ENCODE data around the gene FASLG.
"Not testable (repeated sequence)": the region's sequence is repeated elsewhere in the genome, so short reads cannot be mapped to it uniquely, and the experiment has no call there.

Gene FASLG

GRCh38 chr1:172658871-172659453 lies at the start of gene FASLG:
TSS of gene FASLG (plus strand) at chr1:172659103. CDS start at chr1:172659202, 99 bp downstream.
- DNase-seq, result no peak

DNA sequence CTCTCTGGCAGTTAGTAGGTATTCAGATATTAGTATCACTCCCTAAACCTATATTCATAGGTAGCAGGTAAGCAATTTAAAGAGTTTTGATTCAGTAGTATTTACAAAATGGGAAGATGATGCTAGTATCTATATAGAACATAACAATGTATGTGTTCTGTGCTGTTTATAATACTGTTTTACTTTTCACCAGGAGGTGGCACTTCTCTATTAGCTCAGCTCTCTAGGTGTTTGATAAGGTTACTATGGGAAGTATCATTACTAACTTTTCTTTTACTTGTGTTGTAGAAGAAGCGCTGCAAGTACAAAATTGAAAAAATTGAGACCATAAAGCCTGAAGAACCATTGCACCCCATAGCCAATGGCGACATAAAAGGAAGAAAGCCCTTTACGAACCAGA lies 49.4 kb upstream of the FASLG start:
- no peak for DNase-seq

GRCh38 chr1:172612478-172612877 lies 46.4 kb upstream of the FASLG start:
- no peak for DNase-seq

GRCh38 chr1:172613294-172613693 lies 45.6 kb upstream of the FASLG start:
- no peak for DNase-seq

DNA sequence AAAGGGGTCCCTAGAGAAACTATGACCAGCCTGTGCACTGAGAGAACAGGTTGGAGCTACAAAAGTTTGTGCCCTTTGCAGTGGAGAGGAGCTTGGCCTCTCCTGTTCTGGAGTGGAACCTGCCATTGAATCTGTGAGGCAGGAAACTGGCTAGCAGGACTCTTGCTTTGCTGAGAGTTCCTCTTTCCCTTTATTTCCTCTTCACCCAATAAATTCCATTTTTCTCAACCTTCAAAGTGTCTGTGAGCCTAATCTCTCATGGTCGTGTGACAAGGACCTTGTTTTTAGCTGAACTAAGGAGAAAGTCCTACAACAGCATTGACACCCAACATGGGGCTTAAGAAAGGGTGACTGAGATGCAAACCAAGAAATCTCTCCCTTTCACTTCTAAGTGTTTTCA lies 42.7 kb upstream of the FASLG start:
- DNase-seq, result no peak

DNA sequence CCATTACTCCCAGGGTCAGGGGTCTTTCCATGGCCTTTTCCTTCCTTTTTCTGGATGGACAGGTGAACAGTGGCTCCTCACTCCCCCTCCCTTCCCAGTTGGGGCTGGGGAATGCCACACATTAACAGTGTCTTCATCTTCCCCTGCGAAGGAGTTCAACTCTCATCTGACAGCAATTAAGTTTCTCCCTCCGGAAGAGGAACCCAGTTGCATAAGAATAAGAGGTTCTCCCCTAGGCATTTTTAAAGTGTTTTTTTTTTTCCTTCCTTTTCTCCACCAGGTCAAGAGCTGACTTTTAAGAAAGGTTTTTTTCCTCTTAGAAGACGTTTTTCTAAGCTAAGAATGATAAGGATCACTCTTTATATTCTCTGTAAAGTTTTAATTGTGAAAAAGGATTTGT lies 42.3 kb upstream of the FASLG start:
- DNase-seq, result no peak

GRCh38 chr1:172620603-172621002 lies 38.3 kb upstream of the FASLG start:
- not testable (repeated sequence) for DNase-seq

DNA sequence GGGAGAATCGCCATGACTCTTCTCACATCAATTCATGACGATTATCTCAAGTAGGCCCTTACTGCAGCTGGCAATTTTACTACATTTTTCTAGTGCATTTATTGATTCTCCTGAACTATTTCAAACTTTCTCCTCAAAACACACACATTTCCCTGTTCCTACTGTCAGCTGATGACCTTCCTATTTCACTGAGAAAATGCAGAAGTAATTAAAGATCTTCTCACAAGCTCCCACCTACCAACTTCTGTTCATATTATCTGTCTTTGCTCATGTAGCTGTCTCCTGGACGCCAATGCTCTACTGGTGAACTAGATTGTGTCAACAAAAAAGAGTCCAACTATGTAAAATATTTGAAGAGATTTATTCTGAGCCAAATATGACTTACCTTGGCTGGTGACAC lies 36.4 kb upstream of the FASLG start:
- DNase-seq, result no peak

GRCh38 chr1:172623748-172624147 lies 35.2 kb upstream of the FASLG start:
- DNase-seq, result no peak

- no peak for DNase-seq
Observed at GRCh38 chr1:172626845-172627244, 32.1 kb upstream of the FASLG start.

- no peak for DNase-seq
Observed at GRCh38 chr1:172627702-172628101, 31.2 kb upstream of the FASLG start.

- no peak for DNase-seq
Observed at GRCh38 chr1:172628401-172628800, 30.5 kb upstream of the FASLG start.

- DNase-seq, result no peak
Observed at GRCh38 chr1:172629170-172629569, 29.7 kb upstream of the FASLG start.

GRCh38 chr1:172629638-172630037 lies 29.3 kb upstream of the FASLG start:
- no peak for DNase-seq

- DNase-seq, result no peak
Observed at GRCh38 chr1:172630056-172630818, 28.7 kb upstream of the FASLG start.

DNA sequence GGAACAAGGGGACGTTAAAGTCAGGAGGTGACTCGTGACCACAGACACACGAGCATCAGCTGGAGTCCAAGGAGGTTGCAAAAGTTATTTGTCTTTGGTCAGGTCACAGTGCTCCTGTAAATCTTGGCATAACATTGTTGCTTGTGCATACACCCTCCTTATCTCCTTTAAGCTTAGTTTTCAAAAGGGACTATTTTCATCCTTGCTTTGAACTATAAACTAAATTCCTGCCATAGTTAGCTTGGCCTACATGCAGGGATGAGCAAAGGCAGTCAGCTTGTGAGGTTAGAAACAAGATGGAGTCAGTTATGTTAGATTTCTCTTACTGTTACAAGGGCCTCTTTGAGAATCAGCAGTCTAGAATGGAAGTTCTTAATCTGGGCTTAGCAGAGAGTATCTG lies 28.0 kb upstream of the FASLG start:
- DNase-seq, result no peak

DNA sequence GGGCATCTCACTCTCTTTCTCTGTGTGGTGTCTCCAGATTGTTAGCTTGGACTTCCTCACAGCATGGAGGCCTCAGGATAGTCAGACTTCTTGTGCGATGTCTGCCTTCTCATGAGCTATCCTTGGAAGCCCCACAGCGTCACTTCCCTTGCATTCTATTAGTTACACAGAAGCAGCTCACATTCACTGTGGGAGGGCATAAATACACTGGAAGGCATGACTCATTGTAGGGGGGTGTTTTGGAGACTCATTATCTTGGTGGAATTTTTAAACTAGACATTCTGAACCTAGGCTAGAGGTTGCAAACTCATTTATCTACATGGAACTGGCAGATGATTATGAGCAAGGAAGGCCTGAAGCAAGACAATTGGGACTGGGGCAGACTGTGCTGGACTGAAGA lies 21.4 kb upstream of the FASLG start:
- DNase-seq, result no peak

GRCh38 chr1:172638249-172638648 lies 20.7 kb upstream of the FASLG start:
- no peak for DNase-seq

DNA sequence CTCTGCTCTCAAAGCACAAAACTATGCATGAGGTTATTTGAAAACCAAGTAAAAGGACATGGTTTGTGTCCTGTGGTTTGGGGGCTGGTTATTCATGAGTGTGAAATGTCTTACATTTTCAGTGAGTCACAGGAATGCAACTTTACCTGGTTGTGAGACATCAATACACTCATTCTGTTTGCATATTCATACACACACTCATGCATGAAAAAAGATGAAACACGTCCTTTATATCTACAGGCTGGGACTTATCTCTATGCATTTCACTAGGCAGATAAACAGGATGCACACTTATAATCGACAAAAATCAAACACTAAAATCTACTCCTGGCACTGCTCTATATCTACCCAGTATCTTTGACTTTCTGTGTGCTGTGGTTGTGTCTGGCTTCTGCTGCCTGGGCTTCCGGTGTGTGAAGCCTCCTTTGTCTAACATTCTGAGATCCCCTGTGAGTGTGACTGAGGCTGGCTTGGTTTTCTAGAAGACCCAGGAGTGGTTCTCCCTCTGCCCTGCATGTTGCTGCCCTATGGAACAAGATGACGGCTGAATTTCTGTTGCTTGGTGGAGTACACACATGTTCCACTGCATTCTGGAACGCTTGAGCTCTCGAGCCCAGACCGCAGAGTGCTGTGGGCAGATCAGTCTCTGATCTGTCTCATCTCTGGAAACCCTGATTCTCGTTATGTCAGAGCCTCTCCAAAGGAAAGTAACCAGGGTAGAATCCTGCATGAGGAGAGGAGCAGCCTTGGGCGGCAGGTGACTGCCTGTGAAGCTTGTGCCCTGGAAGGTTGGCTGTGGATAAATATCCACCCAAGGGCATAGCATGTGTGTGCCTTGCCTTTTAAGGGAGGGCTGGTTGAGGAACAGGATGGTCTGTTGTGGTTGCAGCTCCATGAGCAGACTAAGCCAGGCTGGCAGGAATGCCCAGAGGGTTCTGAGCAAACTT lies 19.7 kb upstream of the FASLG start:
- DNase-seq, result no peak

DNA sequence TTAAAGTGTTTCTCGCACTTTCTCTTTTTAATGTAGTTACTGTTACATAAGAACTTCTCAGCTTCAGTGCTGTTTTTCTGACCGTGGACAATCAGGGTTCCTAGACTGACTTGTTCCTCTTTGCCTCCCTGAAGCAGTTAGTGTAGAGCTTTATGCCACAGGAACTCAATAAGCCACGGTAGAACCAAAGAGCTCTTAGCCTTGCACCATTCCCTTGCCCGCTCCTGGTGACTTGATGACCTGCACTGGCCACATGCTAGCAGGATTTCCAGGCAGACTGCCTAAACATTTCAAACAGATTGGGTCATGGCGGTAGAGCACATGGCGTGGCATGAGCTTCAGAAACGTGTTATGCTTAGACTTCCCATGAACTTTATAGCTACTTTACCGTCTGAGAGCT lies 18.8 kb upstream of the FASLG start:
- DNase-seq, result no peak

DNA sequence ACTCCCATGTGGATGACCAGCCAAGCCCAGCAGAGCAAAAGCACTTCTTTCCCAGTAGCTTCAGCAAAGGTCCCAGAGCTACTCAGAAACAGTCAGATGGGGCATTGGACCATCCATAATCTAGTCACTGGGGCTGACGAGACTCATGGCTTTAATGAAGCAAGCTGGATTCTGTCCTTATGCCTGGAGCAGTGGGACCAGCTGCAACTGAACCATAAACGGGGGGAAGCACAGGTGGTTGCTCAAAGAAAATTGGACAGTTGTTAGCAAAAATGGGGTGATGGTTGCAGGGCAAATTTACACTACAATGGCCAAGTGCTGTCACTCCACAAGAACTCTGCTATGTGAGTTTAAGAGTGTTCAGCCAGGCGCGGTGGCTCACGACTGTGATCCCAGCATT lies 17.4 kb upstream of the FASLG start:
- DNase-seq, result no peak

GRCh38 chr1:172642970-172643369 lies 15.9 kb upstream of the FASLG start:
- DNase-seq, result no peak

GRCh38 chr1:172646653-172647052 lies 12.2 kb upstream of the FASLG start:
- no peak for DNase-seq

- DNase-seq, result no peak
Observed at GRCh38 chr1:172647110-172647564, 11.8 kb upstream of the FASLG start.
